ENCODE measurements around the gene C2CD5. TPM values are rescaled to one million over a fixed set of nuclear protein-coding genes. Genes with fewer than 3 reads are reported as not detected.

Gene C2CD5
- total RNA-seq, 1 experiment from 2014 or later: 36.5 TPM

DNA sequence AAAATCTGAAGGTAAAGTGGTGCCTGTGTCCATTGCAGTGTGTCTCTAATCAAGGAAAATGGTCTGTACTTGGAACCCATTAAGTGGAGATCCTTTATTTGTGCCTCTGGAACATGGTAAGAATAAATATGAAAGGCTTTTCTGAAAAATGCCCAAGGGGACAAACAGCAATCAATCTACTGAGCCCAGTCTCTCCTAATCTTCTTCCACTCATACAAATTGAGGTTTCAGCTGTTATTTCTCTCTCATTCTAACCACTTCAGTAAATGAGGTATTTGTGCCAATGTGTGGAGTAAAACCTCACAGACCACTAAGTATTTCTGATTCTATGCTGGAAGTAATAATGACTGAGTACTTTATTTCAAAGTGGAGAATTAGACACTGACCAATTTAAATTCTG, 127.5 kb downstream of the C2CD5 start:
- no peak for DNase-seq (ENCODE audit: low read depth)

DNA sequence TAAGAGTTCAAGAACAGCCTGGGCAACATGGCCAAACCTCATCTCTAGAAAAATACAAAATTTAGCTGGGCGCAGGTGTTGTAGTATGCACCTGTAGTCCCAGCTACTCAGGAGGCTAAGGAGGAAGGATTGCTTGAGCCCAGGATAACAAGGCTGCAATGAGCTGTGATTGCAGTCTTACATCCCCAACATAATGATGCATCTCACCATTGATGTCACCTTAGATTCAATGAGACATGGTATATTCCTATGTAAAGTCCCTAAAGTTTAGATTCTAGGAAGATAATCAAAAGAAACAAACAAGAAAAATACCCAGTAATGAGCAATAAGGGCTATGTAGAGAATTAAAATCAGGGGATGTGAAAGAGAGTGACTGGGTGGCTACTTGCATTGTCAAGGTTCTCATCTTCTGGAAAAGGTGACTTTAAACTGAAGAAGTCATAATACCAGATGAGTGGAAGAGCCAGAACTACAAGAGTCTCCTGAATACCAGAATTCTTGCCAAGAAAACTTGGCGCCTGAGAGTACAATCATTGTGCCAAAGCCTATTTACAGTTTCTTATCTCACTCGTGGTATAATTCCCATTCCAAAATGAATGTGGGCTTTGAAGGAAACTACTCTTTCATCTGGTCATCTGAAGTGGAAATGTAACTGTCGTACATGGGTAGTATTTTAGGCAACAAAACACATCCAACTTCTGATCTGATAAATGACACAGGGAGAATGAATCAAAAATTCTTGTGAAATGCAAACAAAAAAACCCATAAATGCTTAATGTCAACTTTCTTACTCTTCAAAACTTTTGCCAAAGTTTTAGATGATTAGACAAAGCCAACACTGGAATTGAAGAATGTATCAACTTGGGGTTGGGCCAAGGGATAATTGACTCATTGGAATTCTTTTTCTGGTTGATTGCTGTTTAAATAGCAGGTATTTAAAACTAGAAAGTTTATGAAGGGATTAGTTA, 128.7 kb downstream of the C2CD5 start:
- DNase-seq (ENCODE audit: low read depth): peak; percentile 25

DNA sequence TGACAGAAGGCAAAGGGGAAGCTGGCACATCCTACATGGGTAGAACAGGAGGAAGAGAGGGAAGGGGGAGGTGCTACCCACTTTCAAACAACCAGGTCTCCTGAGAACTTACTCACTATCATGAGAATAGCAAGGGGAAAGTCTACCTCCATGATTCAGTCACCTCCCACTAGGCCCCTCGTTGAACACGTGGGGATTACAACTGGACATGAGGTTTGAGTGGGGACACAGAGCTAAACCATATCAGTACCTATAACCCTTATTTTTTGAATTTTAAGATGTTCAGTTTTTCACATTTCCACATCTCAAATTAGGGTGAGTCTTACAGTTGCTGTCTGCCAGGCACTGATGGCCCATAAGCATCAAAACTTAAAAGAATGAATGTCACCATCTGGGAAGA, 129.6 kb downstream of the C2CD5 start:
- DNase-seq (ENCODE audit: low read depth): no peak

GRCh38 chr12:22413592-22413991, 130.8 kb downstream of the C2CD5 start:
- DNase-seq (ENCODE audit: low read depth): no peak

- no peak for DNase-seq (ENCODE audit: low read depth)
Observed at GRCh38 chr12:22412581-22412980, 131.8 kb downstream of the C2CD5 start.

- peak; percentile 9 for DNase-seq (ENCODE audit: low read depth)
Observed at GRCh38 chr12:22410486-22410885, 133.9 kb downstream of the C2CD5 start.

DNA sequence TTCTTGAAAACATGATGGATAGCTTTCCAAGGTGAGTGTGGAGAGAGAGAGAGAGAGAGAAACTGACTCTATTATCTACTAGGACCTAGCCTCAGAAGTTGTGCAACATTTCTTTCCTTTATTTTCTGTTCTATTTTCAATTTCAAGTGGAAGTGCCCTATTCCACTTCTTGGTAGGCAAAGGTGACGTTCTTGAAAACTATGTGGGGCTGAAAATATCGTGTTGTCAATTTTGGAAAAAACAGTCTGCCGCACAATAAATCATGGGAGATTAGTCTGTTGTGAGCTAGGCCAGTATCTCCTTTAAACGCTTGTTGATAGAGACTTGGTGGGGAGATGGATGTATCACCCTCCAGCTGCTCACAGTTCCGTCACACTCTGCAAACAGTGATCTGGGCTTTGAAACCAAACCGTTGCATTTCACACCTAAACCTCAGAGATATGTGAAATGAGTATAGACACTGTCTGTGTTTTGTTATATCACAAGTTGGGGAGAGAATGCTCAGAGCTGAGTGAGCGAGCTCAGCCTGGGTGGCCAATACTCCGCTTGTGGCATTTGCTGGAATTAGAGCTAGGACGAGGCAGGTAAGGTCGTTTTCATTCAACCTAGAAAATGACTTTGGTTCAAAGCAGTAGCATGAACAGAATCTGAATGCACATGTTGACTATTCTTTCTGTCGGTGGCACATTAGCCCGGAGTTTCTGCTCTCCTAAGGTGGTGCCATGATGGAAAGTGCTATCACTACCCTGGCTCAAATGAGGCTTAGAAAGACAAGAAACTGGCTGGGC, 134.8 kb downstream of the C2CD5 start:
- no peak for DNase-seq (ENCODE audit: low read depth)

GRCh38 chr12:22408610-22409376, 135.5 kb downstream of the C2CD5 start:
- DNase-seq (ENCODE audit: low read depth): no peak

DNA sequence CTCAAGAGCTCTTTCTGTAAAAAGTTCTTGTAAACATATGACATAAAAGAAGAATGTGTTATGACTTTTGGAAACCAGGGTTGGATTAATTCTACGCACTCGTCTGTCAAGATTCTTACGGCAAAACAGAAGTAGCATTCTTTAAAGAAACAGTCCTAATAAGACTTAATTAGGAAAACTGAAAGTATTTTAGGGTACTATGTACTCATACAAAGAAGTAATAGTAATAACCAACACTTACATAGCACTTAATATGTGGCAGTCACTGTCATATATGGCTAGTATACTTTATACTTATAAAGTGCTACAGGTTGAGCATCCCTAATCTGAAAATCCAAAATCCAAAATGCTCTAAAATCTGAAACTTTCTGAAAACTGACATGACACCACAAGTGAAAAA, 136.9 kb downstream of the C2CD5 start:
- DNase-seq (ENCODE audit: low read depth): no peak

GRCh38 chr12:22406627-22407026, 137.7 kb downstream of the C2CD5 start:
- DNase-seq (ENCODE audit: low read depth): no peak

DNA sequence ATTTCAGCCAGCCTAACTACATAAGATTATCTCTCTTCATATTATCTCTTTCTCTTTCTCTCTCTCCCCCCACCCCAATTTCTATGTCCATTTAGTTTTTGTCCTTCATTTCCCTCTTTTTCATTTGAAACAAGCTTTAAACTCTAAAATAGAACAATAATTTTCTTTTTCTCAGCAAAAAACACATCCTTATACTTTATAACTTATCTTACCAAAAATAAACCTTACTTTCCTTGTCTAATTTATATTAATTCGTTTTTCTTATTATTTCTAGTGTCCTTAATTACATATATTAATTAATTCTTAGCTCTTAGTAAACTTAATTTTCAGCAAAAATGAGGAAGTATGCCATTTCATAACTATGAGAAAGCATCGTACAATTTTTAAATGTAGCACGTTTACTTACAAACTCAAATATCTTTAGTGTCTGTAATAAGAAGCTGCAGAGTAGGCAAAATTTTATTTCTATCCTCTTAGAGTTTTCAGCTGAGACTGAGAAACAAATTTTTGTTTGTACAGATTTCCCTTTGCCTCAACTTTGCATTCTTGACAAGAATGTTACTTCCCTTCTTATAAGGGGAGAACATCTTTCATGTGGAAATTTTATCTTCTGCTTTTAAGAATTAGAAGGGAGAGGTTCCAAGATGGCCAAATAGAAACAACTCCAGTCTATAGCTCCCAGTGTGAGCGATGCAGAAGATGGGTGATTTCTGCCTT, 144.7 kb downstream of the C2CD5 start:
- no peak for DNase-seq (ENCODE audit: low read depth)

Other genes starting within 250 kb of the C2CD5 start
- gene ST8SIA1, start 209.8 kb downstream of the C2CD5 start, total RNA-seq (2014; rRNA removed; shearing (Covaris generic)): 2.5 and 3.5 TPM in 2 replicates
- gene ETNK1, start 80.6 kb upstream of the C2CD5 start, total RNA-seq (2014; rRNA removed; shearing (Covaris generic)): 20.6 and 28.4 TPM in 2 replicates

Data from HT1080 (cell line).